Measurements from ENCODE around the gene CHCHD4. TPM values are rescaled to one million over a fixed set of nuclear protein-coding genes. Genes with fewer than 3 reads are reported as not detected.

The CHCHD4 gene
- polyA plus RNA-seq, 3 donors, result 6.5 to 13.8 (median 13.6) TPM

- H3K27me3 Mint-ChIP-seq (ENCODE audit: low read depth in 3 of 3), result peaks cover 2 to 3% (median 3%) of the 10 kb centered on the region in 3 donors
- peaks cover 88 to 90% of the 10 kb centered on the region in 2 donors for H3K36me3 Mint-ChIP-seq
- H3K27me3 ChIP-seq (ENCODE audit: control insufficient read depth in 2 of 2, insufficient read depth in 2 of 2, low read length in 2 of 2), result no peaks in the 10 kb centered on the region
- H3K27ac ChIP-seq (ENCODE audit: low read depth in 1 of 2, low read length in 2 of 2), result peak overlapping the region in 1 of 2 donors; percentile 32
- H4K20me1 ChIP-seq (ENCODE audit: insufficient read depth, low read length), result peaks cover 9% of the 10 kb centered on the region
- H3K9me3 Mint-ChIP-seq, result no peaks in the 10 kb centered on the region
- H3K9ac ChIP-seq (ENCODE audit: insufficient read depth, low read length, poor library complexity, severe bottlenecking), result no peak overlapping the region
- H2AFZ ChIP-seq (ENCODE audit: insufficient read depth, low read depth, low read length, poor library complexity, severe bottlenecking), result no peak overlapping the region
- H3K4me1 ChIP-seq (ENCODE audit: control insufficient read depth in 1 of 2, insufficient read depth in 2 of 2, low read length in 2 of 2), result no peaks in the 10 kb centered on the region
- peaks cover 1% of the 10 kb centered on the region for H3K79me2 ChIP-seq (ENCODE audit: insufficient read depth, low read length)
- no peaks in the 10 kb centered on the region for H3K4me1 Mint-ChIP-seq
- no peak overlapping the region for H3K4me3 Mint-ChIP-seq
- TF ChIP-seq CTCF (IDR thresholded peaks at IDR 0.05), result no peak
- no peak overlapping the region for H3K4me2 ChIP-seq (replicated peaks; ENCODE audit: extremely low read depth, low read length, poor library complexity, severe bottlenecking)
- WGBS (ENCODE audit: insufficient coverage), result 94% methylated on average over 5 of the region's 5 CpGs
- peaks cover 88 to 99% of the 10 kb centered on the region in 2 donors for H3K36me3 ChIP-seq (replicated peaks in 1 of 2; ENCODE audit: control insufficient read depth in 1 of 2, insufficient read depth in 2 of 2, low read length in 2 of 2)
- H3K4me3 ChIP-seq (replicated peaks in 1 of 3; ENCODE audit: low read depth in 2 of 3, low read length in 3 of 3), result no peak overlapping the region
- no peaks in the 10 kb centered on the region for H3K9me3 ChIP-seq (replicated peaks in 1 of 2; ENCODE audit: control insufficient read depth in 1 of 2, insufficient read depth in 1 of 2, low read length in 2 of 2)
- no peak for DNase-seq
- intact Hi-C loops (cut with micrococcal nuclease), result no loop called here
- H3K27ac Mint-ChIP-seq, result peak overlapping the region in 2 of 7 donors; percentile 26 to 62
Measured at GRCh38 chr3:14133876-14134275, 9.2 kb upstream of the CHCHD4 start.

GRCh38 chr3:14133188-14133800 is 8.6 kb upstream of the CHCHD4 start:
- no peaks in the 10 kb centered on the region for H3K27me3 ChIP-seq (ENCODE audit: control insufficient read depth in 2 of 2, insufficient read depth in 2 of 2, low read length in 2 of 2)
- Mint-ChIP-seq H3K4me1 (peaks cover under 1% of the 10 kb centered on the region), H3K9me3 (no peaks in the 10 kb centered on the region), H3K36me3 (peaks cover 88 to 90% of the 10 kb centered on the region in 2 donors), H3K27ac (peak overlapping the region in 3 of 7 donors; percentile 26 to 68 (median 58)), H3K27me3 (ENCODE audit: low read depth in 3 of 3) (peaks cover 2 to 3% (median 2%) of the 10 kb centered on the region in 3 donors), H3K4me3 (no peak overlapping the region)
- intact Hi-C loops (cut with micrococcal nuclease), result no loop called here
- H3K4me2 ChIP-seq (replicated peaks; ENCODE audit: extremely low read depth, low read length, poor library complexity, severe bottlenecking), result no peak overlapping the region
- peaks cover 82 to 99% of the 10 kb centered on the region in 2 donors for H3K36me3 ChIP-seq (replicated peaks in 1 of 2; ENCODE audit: control insufficient read depth in 1 of 2, insufficient read depth in 2 of 2, low read length in 2 of 2)
- H2AFZ ChIP-seq (ENCODE audit: insufficient read depth, low read depth, low read length, poor library complexity, severe bottlenecking), result no peak overlapping the region
- H3K79me2 ChIP-seq (ENCODE audit: insufficient read depth, low read length), result peaks cover 7% of the 10 kb centered on the region
- H3K4me1 ChIP-seq (ENCODE audit: control insufficient read depth in 1 of 2, insufficient read depth in 2 of 2, low read length in 2 of 2), result no peaks in the 10 kb centered on the region
- no peak overlapping the region for H3K9ac ChIP-seq (ENCODE audit: insufficient read depth, low read length, poor library complexity, severe bottlenecking)
- peaks cover 15% of the 10 kb centered on the region for H4K20me1 ChIP-seq (ENCODE audit: insufficient read depth, low read length)
- no peak overlapping the region for H3K4me3 ChIP-seq (replicated peaks in 1 of 3; ENCODE audit: low read depth in 2 of 3, low read length in 3 of 3)
- no peak for TF ChIP-seq CTCF (IDR thresholded peaks at IDR 0.05)
- no peaks in the 10 kb centered on the region for H3K9me3 ChIP-seq (replicated peaks in 1 of 2; ENCODE audit: control insufficient read depth in 1 of 2, insufficient read depth in 1 of 2, low read length in 2 of 2)
- no peak overlapping the region for H3K27ac ChIP-seq (ENCODE audit: low read depth in 1 of 2, low read length in 2 of 2)
- DNase-seq, result no peak
- WGBS (ENCODE audit: insufficient coverage), result 98% methylated on average over 8 of the region's 10 CpGs
